Astrocyte (in vitro differentiated cells and primary cell): Measurements from ENCODE around the gene SDF2.
"Not testable (repeated sequence)": the region's sequence is repeated elsewhere in the genome, so short reads cannot be mapped to it uniquely, and the experiment has no call there.

Experiments used
- CTCF ChIP-seq: IDR thresholded peaks from 2 replicates; pipeline ENCODE4 v1.5.1; 2011; ENCODE audit warnings: low read depth, mild to moderate bottlenecking, inconsistent platforms, low read length, moderate library complexity; ENCODE audit not compliant: insufficient read depth
- EZH2 ChIP-seq: IDR thresholded peaks from 2 replicates; pipeline ENCODE4 v1.6.1; 2012; ENCODE audit warnings: mild to moderate bottlenecking, low read length, inconsistent platforms; ENCODE audit not compliant: insufficient read depth

GRCh38 chr17:28659497-28659881 lies 2.2 kb downstream of the SDF2 start:
- not testable (repeated sequence) for TF ChIP-seq CTCF, EZH2
